ENCODE data around the gene ANKRD12.

The ANKRD12 gene

GRCh38 chr18:9287036-9287435, 150.5 kb downstream of the ANKRD12 start:
- H2AFZ ChIP-seq (ENCODE audit: low read depth, low read length): no peak overlapping the region
- H3K9me3 ChIP-seq (ENCODE audit: insufficient read depth, low read length): no peaks in the 10 kb centered on the region
- H3K36me3 ChIP-seq (replicated peaks; ENCODE audit: low read depth, low read length): peaks cover 14% of the 10 kb centered on the region
- H3K27ac ChIP-seq (ENCODE audit: low read length): no peak overlapping the region
- H3K4me2 ChIP-seq (ENCODE audit: low read length): no peak overlapping the region
- no peaks in the 10 kb centered on the region for H4K20me1 ChIP-seq (ENCODE audit: insufficient read depth, low read length)
- H3K79me2 ChIP-seq (ENCODE audit: low read length): no peaks in the 10 kb centered on the region
- H3K4me1 ChIP-seq (ENCODE audit: low read length): no peaks in the 10 kb centered on the region
- no peak for TF ChIP-seq EZH2phosphoT487 (IDR thresholded peaks at IDR 0.05; ENCODE audit: low read depth)
- TF ChIP-seq, protein P1, sequence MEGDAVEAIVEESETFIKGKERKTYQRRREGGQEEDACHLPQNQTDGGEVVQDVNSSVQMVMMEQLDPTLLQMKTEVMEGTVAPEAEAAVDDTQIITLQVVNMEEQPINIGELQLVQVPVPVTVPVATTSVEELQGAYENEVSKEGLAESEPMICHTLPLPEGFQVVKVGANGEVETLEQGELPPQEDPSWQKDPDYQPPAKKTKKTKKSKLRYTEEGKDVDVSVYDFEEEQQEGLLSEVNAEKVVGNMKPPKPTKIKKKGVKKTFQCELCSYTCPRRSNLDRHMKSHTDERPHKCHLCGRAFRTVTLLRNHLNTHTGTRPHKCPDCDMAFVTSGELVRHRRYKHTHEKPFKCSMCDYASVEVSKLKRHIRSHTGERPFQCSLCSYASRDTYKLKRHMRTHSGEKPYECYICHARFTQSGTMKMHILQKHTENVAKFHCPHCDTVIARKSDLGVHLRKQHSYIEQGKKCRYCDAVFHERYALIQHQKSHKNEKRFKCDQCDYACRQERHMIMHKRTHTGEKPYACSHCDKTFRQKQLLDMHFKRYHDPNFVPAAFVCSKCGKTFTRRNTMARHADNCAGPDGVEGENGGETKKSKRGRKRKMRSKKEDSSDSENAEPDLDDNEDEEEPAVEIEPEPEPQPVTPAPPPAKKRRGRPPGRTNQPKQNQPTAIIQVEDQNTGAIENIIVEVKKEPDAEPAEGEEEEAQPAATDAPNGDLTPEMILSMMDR (IDR thresholded peaks at IDR 0.05; ENCODE audit: low read depth, low read length): no peak
- no peaks in the 10 kb centered on the region for H3K27me3 ChIP-seq (ENCODE audit: low read depth, low read length)
- no peak overlapping the region for H3K4me3 ChIP-seq (ENCODE audit: low read length)
- no peak overlapping the region for H3K9ac ChIP-seq (ENCODE audit: low read length)

DNA sequence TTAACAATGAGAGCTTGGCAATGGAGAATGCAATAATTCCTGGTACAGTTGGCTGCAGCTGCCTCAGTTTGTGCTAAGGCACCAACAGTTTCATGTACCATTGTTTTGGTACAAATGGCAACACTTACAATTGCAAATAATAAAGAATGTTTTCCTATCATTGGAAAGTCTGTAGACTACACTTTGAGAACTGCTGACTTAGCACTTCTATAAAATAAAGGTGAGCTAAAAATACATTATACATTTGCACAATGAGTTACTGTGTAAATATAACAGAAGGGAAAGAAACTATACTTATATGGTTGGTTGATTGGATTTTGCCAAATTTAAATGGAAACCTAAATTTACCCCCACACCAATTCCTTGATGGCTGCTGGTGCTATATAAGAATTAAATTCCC, 153.1 kb downstream of the ANKRD12 start:
- Histone ChIP-seq H3K9ac (ENCODE audit: low read length) (no peak overlapping the region), H3K27ac (ENCODE audit: low read length) (no peak overlapping the region), H4K20me1 (ENCODE audit: insufficient read depth, low read length) (no peaks in the 10 kb centered on the region), H2AFZ (ENCODE audit: low read depth, low read length) (no peak overlapping the region), H3K4me1 (ENCODE audit: low read length) (no peaks in the 10 kb centered on the region), H3K4me2 (ENCODE audit: low read length) (no peak overlapping the region), H3K27me3 (ENCODE audit: low read depth, low read length) (no peaks in the 10 kb centered on the region), H3K79me2 (ENCODE audit: low read length) (no peaks in the 10 kb centered on the region), H3K9me3 (ENCODE audit: insufficient read depth, low read length) (peaks cover 5% of the 10 kb centered on the region), H3K36me3 (replicated peaks; ENCODE audit: low read depth, low read length) (peaks cover 3% of the 10 kb centered on the region), H3K4me3 (ENCODE audit: low read length) (no peak overlapping the region)
- no peak for TF ChIP-seq EZH2phosphoT487 (IDR thresholded peaks at IDR 0.05; ENCODE audit: low read depth)
- TF ChIP-seq, protein P1 (IDR thresholded peaks at IDR 0.05; ENCODE audit: low read depth, low read length): no peak

- TF ChIP-seq, protein P1 (IDR thresholded peaks at IDR 0.05; ENCODE audit: low read depth, low read length): no peak
- TF ChIP-seq EZH2phosphoT487 (IDR thresholded peaks at IDR 0.05; ENCODE audit: low read depth): no peak
- no peaks in the 10 kb centered on the region for H3K27me3 ChIP-seq (ENCODE audit: low read depth, low read length)
- no peak overlapping the region for H3K4me2 ChIP-seq (ENCODE audit: low read length)
- no peak overlapping the region for H3K4me3 ChIP-seq (ENCODE audit: low read length)
- no peak overlapping the region for H2AFZ ChIP-seq (ENCODE audit: low read depth, low read length)
- H4K20me1 ChIP-seq (ENCODE audit: insufficient read depth, low read length): no peaks in the 10 kb centered on the region
- H3K4me1 ChIP-seq (ENCODE audit: low read length): no peaks in the 10 kb centered on the region
- H3K36me3 ChIP-seq (replicated peaks; ENCODE audit: low read depth, low read length): peaks cover 3% of the 10 kb centered on the region
- peaks cover 5% of the 10 kb centered on the region for H3K9me3 ChIP-seq (ENCODE audit: insufficient read depth, low read length)
- no peaks in the 10 kb centered on the region for H3K79me2 ChIP-seq (ENCODE audit: low read length)
- no peak overlapping the region for H3K27ac ChIP-seq (ENCODE audit: low read length)
- H3K9ac ChIP-seq (ENCODE audit: low read length): no peak overlapping the region
These were observed 153.6 kb downstream of the ANKRD12 start for GRCh38 chr18:9290156-9290555.

DNA sequence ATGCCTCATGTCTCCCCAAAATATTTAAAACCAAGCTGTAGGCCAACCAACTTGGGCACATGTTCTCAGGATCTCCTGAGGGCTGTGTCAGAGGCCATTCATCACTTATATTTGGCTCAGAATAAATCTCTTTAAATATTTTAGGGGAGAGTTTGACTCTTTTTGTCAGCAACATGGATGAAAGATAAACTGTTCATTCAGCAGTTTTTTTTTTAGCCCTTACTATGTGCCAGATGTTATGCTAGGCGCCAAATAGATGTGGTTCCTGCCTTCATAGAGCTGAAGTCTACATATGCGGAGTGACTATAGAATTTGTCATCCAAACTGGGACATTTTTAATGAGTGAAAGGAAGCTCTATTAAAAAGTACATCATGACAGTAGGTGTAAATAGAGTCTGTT, 155.5 kb downstream of the ANKRD12 start:
- TF ChIP-seq EZH2phosphoT487 (IDR thresholded peaks at IDR 0.05; ENCODE audit: low read depth): no peak
- TF ChIP-seq, protein P1 (IDR thresholded peaks at IDR 0.05; ENCODE audit: low read depth, low read length): no peak
- no peaks in the 10 kb centered on the region for H3K79me2 ChIP-seq (ENCODE audit: low read length)
- H2AFZ ChIP-seq (ENCODE audit: low read depth, low read length): no peak overlapping the region
- H3K4me1 ChIP-seq (ENCODE audit: low read length): no peaks in the 10 kb centered on the region
- no peak overlapping the region for H3K9ac ChIP-seq (ENCODE audit: low read length)
- H3K9me3 ChIP-seq (ENCODE audit: insufficient read depth, low read length): peaks cover 5% of the 10 kb centered on the region
- no peak overlapping the region for H3K4me3 ChIP-seq (ENCODE audit: low read length)
- no peaks in the 10 kb centered on the region for H4K20me1 ChIP-seq (ENCODE audit: insufficient read depth, low read length)
- no peak overlapping the region for H3K4me2 ChIP-seq (ENCODE audit: low read length)
- no peak overlapping the region for H3K27ac ChIP-seq (ENCODE audit: low read length)
- peaks cover 3% of the 10 kb centered on the region for H3K36me3 ChIP-seq (replicated peaks; ENCODE audit: low read depth, low read length)
- no peaks in the 10 kb centered on the region for H3K27me3 ChIP-seq (ENCODE audit: low read depth, low read length)
